Ammon's horn (tissue), 1 donor: Measurements from ENCODE around the gene SRRD.
"Not testable (repeated sequence)": the region's sequence is repeated elsewhere in the genome, so short reads cannot be mapped to it uniquely, and the experiment has no call there.

Experiments
- DNase-seq: peaks from one replicate; pipeline ENCODE4 v3.0.0-alpha.2; 2016; ENCODE audit warnings: low spot score

The SRRD gene, protein sequence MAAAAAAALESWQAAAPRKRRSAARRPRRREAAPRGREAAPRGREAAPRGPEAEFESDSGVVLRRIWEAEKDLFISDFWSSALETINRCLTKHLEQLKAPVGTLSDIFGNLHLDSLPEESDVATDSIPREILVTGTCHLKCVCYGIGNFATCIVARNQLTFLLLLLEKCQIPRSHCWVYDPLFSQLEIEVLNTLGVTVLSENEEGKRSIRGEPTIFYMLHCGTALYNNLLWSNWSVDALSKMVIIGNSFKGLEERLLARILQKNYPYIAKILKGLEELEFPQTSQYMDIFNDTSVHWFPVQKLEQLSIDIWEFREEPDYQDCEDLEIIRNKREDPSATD

DNA sequence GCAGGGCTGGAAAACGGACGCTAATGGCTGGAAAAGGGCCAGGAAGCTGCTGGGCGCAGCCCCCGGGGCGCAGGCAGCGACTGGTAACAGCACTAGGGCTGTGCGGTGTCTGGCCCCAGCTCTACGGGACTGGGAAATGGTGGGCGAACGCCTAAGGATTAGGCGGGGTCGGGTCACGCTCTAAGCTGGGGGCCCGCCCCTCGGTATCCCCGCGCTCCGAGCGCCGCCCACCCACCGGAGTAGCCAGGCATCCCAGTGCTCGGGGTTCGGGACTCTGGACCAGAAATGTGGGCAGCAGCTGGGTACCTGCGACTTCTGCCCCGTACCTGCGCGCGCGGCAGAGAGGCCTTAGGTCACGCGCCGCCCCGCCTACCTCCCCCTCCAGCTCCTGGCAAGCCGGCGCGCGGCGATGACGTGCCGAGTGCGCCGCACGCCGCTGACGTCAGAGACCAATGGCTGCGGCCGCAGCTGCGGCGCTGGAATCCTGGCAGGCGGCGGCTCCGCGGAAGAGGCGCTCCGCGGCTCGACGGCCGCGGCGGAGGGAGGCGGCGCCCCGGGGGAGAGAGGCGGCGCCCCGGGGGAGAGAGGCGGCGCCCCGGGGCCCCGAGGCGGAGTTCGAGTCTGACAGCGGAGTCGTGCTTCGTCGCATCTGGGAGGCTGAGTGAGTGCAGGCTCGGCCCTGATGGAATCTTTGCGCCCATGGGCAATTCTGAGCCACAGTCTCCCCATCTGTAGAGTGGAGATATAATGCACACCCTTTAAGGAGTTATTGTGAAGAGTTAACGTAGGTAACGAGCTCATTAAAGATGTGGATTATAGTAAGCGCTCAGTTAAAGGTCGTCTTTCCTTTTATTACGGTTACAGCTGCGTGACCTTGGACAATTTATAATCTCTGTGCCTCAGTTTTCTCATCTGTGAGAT is at the start of gene SRRD, which contains the start of gene HPS4:
SRRD (plus strand) TSS at position 439 of the 921 bp plus-strand sequence; CDS start at position 453, 14 bp downstream.
HPS4 (minus strand) TSS at position 345 of the 921 bp plus-strand sequence. CDS start 2,021 bp downstream, outside the sequence.
- peak; percentile 90 for DNase-seq

DNA sequence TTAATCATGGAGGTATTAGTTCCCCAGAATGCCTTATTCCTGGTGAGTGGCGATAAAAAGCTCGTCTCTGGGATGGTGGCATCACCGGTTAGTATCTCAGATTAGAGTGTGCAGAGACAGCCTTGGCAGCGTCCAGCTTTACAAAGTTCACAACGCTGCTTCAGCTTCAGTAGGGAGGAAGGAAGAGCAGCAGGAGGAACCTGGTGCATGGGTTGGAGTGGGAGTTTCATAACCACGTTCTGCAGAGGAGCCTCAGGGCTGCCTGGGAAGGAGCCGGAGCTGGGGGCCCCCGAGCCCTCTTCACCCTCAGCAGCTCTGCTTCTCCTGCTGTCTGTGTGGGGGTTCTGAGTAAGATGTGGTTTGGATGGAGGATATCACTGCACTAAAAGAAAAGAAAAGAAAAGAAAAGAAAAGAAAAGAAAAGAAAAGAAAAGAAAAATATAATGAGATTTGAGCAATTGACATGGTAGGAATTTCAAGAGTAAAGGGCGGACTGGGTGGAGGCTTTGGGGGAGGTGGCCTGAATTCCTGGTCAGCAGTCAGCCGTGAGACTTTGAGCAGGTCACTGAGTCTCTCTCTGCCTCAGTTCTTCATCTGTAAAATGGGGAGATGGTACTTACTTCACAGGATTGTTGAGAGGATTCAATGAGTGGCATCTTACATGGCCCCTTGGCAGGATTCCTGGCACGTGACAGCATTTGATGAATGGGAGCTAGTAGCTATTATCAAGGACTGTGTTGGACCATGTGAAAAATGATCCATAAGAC is 48.2 kb upstream of the SRRD start:
- peak; percentile 51 for DNase-seq

DNA sequence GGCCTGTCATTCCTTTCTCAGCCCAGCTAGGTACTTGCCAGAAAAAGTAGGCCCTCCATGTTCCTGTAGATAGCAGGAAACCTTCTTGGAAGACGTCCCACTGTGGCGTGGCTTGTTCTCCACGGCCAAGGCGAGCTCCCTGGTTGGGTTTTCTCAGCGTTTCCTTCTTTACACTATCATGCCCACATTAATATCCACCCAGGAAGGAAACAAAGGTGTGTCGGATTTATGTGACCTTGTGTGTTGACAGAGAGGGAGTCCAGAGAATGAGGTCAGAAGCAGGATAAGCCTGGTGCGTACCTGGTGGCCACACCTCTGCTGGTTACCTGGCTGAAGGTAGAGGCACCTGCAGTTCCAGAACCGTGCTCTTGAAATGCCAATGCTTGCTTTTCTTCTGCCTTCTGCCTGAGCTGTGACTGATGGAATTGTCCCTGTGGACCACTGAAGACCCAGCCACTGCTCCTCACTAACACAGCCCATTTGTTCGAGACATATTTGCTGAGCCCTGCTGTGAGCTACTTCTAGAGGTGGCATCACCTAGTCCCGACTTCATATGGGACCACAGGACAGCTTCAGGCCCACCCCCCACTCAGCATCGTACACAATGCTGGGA is 46.7 kb upstream of the SRRD start:
- DNase-seq: no peak

DNA sequence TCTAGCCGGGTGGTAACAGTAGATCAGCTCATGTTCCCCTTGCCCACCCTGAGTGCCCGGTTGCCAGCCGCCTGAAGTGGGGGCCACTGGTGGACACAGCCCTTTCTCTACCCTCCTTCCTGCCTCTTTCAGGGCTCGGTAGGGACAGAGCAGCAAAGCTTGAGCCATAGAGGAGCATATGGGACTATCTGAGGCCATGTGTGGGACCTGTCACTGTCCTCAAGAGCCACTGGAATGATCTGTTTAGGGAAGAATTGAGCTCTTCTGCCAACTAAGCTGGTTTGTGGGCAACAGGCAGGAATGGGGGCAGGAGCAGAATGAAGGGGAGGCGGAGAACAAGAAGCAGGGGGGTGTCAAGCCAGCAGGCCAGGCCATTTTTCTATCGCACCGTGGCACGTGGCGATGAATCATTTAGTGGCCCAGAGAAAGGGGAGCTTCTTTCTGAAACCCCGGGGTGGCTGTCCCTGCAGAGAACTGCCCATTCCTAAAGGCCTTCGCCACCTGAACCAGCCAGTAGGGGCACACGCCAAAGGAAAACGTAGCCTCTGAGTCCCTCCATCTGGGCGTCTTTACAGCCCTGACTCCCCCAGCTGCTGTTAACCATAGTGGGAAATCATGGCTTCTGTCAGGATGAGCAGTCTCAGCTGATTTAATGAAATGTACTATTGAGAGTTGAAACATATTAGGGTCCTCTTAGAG is 45.8 kb upstream of the SRRD start:
- DNase-seq: no peak

DNA sequence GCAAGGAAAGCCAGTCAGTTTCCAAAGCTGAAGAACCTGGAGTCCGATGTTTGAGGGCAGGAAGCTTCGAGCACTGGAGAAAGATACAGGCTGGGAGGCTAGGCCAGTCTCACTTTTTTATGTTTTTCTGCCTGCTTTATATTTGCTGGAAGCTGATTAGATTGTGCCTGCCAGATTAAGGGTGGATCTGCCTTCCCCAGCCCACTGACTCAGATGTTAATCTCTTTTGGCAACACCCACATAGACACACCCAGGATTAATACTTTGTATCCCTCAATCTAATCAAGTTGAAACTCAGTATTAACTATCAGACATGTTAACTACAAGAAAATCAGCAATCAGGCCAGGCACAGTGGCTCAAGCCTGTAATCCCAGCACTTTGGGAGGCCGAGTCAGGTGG is 44.9 kb upstream of the SRRD start:
- DNase-seq: not testable (repeated sequence)

DNA sequence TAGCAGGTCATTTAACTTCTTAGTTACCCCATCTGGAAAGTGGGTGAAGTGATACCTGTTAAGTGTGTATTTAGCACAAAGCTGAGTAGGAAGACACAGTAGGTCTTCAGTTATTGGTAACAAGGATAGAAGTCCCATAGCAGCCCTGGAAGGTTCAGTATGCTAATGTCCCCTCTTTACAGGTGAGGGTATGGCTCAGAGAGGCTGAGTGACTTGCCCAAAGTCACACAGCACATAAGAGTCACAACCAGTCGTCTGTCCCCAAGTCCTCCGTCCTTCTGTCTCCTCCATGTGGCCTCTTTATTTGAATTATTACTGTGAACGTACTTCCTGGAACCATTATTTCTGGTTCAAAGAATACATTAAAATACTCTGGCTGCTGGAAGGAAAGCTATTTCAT is 44.1 kb upstream of the SRRD start:
- no peak for DNase-seq

DNA sequence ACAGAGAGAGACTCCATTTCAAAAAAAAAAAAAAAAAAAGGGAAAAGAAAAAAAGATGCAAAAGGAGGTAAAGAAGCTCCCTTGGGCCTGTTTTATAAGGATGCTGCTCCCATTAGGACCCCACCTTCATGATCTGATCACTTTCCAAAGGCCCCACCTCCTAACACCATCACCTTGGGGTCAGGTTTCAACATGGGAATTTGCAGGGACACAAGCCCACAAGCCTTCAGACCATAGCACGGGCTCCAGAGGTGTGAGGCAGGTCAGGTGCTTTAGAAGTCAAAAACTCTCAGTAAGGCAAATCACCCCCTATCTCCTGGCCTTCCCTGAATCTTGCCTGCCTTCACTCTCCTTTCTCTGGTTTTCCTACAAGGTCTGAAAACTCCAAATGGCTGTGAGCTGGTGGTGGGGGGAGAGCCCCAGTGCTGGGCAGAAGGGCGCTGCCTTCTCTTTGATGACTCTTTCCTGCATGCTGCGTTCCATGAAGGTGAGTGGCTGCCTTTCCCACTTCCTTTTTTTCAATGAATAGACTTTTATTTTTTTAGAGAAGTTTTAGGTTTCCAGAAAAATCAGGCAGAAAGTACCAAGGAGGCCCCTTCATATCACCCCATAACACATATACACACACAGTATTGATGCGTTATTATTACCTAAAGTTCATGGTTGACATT is 41.5 kb upstream of the SRRD start:
- no peak for DNase-seq

DNA sequence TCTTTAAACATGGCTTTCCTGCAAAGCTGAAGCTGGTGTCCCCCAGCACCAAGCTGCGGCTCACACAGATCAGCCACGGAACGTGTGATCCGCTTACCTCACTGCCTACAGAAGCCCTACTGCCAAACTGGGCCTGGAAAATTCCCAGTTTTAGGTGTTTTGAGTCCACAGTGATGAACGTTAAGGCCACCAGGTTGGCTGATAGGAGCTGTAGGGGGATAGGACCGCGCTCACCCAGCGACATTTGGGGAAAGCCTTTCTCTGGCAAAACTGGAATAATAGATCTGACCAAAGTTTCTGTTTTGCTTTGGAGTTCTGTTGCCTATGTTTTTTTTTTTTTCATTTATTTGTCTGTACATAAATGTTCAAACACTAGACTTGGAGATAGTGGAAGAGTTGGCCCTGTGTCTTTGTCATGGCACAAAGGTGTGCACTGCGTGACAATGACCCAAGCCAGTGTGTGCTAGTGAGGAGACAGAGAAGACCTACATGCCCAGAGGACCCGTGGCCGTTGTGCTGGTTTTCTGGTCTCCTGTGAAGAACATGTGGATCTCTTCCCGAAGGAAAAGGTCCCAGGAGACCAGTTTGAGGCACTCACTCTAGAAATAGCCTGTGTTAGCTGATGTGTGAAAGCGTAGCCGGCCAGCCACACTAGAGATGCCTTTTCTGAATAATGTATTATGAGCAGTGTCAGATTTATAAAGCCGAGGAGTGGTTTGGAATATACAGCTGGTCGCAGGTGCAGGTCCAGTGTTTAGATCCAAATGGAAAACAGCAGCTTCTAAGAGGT is 39.6 kb upstream of the SRRD start:
- DNase-seq: no peak

DNA sequence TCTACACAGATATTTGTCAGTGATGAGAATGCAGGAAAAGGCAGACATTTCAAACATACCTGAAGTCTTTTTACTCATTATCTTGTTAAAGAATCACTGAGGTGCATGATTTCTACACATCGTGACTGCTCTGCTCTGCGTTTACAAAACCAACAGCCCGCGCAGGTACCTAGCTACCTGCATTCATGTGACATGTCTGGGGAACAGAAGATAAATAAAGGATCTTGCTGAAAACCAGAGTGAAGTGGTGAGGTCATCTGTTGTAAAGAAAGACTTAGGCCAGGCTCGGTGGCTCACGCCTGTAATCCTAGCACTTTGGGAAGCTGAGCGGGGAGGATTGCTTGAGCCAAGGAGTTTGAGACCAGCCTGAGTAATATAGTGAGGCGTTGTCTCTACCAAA is 38.9 kb upstream of the SRRD start:
- no peak for DNase-seq

DNA sequence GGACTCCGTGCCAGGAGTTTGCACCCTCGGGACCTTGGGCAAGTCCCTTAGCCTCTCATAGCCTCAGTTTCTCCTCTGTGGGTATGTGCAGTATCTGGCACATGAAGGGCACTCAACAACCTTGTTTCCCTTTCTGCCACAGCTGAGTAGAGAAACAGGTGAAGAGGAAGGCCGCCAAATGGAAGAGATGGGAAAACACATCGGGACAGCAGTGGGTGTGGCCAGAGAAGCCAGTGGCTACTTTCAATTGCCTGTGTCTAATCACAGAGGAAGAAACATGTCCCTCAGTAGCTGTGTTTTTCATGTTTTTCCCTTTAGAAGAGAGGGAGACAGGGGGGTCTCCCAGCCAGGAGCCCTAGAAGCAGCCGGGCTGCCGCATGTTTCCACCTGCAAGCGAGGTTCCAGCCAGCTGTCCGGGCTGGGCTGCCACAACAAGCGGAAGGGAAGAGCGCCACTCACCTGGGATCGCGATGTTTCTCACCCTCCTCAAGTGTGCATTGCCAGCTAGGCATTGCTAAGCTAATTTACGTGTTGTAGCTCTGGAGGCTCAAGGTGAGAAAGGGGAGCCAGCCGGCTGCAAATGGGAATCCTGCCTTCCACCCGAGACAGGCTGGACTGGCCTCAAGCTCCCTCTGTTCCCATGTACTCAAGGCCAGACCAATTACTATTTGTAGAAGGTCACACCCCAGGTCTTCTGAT is 38.0 kb upstream of the SRRD start:
- no peak for DNase-seq

DNA sequence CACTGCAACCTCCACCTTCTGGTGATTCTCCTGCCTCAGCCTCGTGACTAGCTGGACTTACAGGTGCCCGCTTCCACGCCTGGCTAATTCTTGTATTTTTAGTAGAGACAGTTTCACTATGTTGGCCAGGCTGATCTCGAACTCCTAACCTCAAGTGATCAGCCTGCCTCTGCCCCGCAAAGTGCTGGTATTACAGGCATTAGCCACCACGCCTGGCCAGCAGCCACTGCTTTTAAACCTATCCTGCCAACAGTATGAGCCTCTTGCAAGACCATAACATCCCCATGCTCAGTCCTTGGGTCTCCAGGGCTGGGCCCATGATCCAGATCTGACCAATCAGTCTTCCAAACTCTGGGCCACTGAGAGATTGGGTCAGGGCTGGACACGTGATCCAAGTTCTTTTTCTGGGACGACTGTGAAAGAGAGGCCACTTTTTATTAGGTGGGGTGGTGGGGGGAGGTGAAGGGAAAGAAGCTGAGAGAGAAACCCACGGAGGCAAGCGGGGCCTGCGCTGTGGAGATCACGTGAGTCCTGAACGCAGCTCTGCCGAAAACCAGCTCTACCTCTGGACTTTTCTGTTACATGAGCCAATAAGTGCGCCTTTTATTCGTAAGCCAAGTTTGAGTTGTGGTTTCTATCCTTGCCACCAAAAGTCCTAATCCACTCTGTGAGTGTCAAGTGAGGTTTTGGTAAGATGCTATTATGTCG is 36.7 kb upstream of the SRRD start:
- no peak for DNase-seq

DNA sequence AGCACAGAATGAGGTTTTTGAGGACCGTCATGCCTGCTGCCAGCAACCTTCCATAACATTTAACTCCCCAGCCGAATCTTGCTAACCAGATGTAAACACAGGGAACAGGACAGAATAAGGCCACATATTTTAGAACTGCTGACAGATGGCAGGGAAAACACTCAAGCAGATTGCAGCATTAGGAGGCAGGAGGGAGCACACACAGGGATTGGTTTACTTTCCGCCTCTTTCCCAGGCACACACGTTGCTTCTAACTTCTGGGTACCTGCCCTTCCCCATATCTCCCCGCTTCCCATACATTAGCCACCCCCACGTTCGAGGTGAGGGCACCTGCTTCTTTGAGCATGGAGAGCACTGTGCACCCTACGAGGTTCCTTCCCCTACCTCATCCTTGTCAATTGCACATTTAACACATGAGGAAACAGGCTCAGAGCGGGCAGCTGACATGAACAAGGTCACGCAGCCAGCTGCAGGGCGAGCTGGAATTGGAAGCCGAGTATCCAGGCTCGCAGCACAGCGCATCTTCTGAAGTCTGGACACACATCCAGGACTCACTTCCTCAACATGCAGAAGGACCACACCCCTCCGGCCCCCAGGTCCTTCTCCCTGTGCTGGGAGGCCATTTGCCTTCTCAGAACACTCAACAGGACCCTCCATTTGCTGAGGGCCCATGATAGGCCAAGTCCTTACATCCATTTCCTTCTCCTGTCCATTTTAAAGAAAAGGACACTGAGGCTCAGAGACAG is 35.9 kb upstream of the SRRD start:
- peak; percentile 38 for DNase-seq

DNA sequence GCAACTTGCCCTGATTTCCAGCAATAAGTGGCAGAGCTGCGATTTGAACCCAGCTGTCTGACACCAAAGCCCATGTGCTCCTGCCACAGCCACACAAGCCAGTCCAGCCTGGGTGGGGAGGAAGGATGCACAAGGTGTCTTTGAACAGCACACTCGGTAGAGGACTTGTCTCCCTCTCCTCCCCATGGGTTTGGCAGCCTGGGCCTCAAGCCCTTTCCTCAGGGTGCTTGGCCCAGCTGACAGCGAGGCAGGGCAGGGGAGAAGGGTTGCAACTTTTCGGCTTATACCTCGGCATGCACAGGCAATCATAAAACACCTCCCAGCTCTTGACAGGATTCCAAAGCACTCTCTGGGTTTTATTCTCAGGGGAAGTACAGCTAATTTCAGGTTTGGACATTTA is 35.3 kb upstream of the SRRD start:
- DNase-seq: no peak

DNA sequence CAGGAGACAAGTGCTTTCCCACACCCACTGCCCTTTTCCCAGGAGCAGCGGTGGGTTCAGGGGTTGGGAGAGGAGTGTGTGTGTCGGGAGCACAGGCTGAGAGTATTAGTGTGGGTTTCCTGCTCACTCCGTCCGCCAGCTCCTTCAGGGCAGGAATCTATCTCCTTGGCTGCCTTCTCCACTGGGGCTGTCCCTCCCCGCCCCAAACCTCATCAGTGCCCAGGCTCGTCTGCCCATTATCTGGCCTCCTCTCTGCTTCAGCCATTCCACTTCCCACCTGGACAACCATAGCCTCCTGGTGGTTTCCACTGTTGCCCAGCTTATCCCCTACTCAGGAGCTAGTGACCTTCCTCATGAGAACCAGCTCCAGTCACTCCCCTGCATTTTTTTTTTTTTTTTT is 34.7 kb upstream of the SRRD start:
- no peak for DNase-seq

DNA sequence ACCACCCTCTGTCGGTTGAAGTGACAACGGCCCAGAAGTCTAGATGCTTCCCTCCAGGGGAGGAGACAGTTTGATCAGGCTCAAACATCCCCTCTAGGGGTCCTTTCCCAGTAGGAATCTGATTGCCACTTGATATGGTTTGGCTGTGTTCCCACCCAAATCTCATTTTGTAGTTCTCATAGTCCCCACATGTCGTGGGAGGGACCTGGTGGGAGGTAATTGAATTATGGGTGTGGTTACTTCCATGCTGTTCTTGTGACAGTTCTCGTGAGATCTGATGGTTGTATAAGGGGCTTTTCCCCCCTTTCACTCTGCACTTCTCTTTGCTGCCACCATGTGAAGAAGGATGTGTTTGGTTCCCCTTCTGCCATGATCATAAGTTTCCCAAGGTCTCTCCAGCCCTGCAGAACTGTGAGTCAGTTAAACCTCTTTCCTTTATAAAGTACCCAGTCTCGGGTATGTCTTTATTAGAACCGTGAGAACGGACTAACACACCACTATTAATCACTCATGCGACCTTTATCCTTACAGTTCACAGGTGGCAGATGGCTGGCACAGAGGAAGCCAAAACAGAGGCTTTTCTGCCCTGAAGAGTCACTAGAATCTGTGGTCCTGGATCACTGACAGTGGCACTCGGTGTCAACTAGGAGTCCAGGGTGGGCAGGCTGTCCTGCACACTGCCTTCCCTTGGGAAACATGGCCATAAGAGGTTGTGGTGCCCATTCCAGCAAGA is 33.1 kb upstream of the SRRD start:
- no peak for DNase-seq

DNA sequence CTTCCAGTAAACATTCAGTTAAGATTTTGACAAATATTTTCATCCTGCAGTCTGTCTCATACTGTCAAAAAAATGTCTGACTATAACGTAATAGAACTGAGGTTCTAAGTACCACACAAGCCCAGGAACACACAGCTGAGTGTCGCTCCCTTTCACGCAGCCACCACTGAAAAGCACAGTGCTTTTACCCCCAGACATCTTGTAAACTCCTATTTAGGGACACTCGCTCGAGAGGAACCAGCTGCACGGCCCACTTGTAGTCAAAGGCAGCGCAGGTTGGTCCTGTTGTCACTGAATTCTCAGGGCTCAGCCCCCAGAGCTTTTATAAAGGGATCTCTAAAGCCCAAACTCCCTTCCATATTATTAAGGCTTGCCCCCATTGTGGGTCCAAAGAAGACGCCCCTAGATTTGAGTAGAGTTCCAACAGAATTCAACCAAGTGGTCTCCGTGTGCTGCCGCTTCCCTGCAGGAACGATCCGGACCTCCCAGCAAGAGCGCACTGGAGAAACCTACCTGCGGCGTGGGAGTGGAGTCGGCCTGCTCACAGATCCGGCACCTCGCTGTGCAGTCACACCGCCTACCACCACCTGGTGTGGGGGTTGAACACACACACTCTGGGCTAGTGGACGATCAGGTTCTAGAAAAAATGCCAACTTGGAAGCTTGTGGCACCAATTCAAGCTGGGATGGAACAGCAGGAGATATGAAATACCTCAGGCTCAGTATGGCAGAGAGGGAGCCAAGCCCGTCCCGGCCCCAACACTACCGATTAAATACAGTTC is 31.3 kb upstream of the SRRD start:
- no peak for DNase-seq
